ENCODE measurements around the gene MRTFA.
"Not testable (repeated sequence)": the region's sequence is repeated elsewhere in the genome, so short reads cannot be mapped to it uniquely, and the experiment has no call there.

Gene MRTFA

GRCh38 chr22:40626851-40627250, 9.7 kb downstream of the MRTFA start:
- DNase-seq: peak; percentile 87

- not testable (repeated sequence) for DNase-seq
These were observed 10.7 kb downstream of the MRTFA start for GRCh38 chr22:40625794-40626193.

- not testable (repeated sequence) for DNase-seq
These were observed 11.2 kb downstream of the MRTFA start for GRCh38 chr22:40625281-40625680.

GRCh38 chr22:40624770-40625169, 11.7 kb downstream of the MRTFA start:
- DNase-seq: no peak

GRCh38 chr22:40621309-40622151, 15.0 kb downstream of the MRTFA start:
- DNase-seq: no peak

- DNase-seq: peak; percentile 71
These were observed 16.0 kb downstream of the MRTFA start for GRCh38 chr22:40620464-40621046.

- DNase-seq: no peak
These were observed 18.1 kb downstream of the MRTFA start for GRCh38 chr22:40618400-40618799.

- no peak for DNase-seq
These were observed 19.9 kb downstream of the MRTFA start for GRCh38 chr22:40616578-40616977.

- DNase-seq: no peak
These were observed 23.5 kb downstream of the MRTFA start for GRCh38 chr22:40613067-40613466.

- no peak for DNase-seq
These were observed 24.2 kb downstream of the MRTFA start for GRCh38 chr22:40612291-40612751.

GRCh38 chr22:40611606-40612005, 24.9 kb downstream of the MRTFA start:
- DNase-seq: no peak

- DNase-seq: no peak
These were observed 26.1 kb downstream of the MRTFA start for GRCh38 chr22:40610329-40610850.

- no peak for DNase-seq
These were observed 27.3 kb downstream of the MRTFA start for GRCh38 chr22:40609216-40609615.

GRCh38 chr22:40607506-40607905, 29.0 kb downstream of the MRTFA start:
- DNase-seq: no peak

GRCh38 chr22:40606306-40606705, 30.2 kb downstream of the MRTFA start:
- no peak for DNase-seq

- DNase-seq: peak; percentile 69
These were observed 30.8 kb downstream of the MRTFA start for GRCh38 chr22:40605761-40606160.

- DNase-seq: peak; percentile 66
These were observed 33.4 kb downstream of the MRTFA start for GRCh38 chr22:40603088-40603605.

GRCh38 chr22:40602231-40602630, 34.3 kb downstream of the MRTFA start:
- no peak for DNase-seq

GRCh38 chr22:40599731-40600130, 36.8 kb downstream of the MRTFA start:
- no peak for DNase-seq

- DNase-seq: not testable (repeated sequence)
These were observed 37.8 kb downstream of the MRTFA start for GRCh38 chr22:40598712-40599111.

- peak; percentile 34 for DNase-seq
These were observed 38.7 kb downstream of the MRTFA start for GRCh38 chr22:40597526-40598430.

- DNase-seq: no peak
These were observed 40.9 kb downstream of the MRTFA start for GRCh38 chr22:40595497-40596234.
